Adrenal gland (tissue), 5 donors: ENCODE data around the gene TUBB2A.

Source experiments
- CTCF ChIP-seq, 6 experiments: fragments of 450-650 bp in 4 of 6; fragments of 200-600 bp in 2 of 6; sonication (generic) in 1 of 6; IDR thresholded peaks; 1 replicate in 5 of 6; 2 replicates in 1 of 6; pipeline versions ENCODE4 v1.5.1 to v1.8.0; 2016 to 2021; ENCODE audit warnings: antibody characterized with exemption in 6 of 6, mild to moderate bottlenecking in 2 of 6, moderate library complexity in 1 of 6
- POLR2A ChIP-seq, 2 donors: fragments of 450-650 bp; IDR thresholded peaks; one replicate each; pipeline ENCODE4 v1.6.1; 2017; ENCODE audit warnings: antibody characterized with exemption in 2 of 2, mild to moderate bottlenecking in 2 of 2, moderate library complexity in 1 of 2
- donor health status: DM: no; HTN: no; CAD: no.

- TF ChIP-seq CTCF (IDR thresholded peaks at IDR 0.05), result no peak
- TF ChIP-seq POLR2A (IDR thresholded peaks at IDR 0.05), result no peak
Measured at GRCh38 chr6:3125815-3126214, 31.5 kb downstream of the TUBB2A start.
